ENCODE results near the gene SUPT4H1.

The SUPT4H1 gene

GRCh38 chr17:58302919-58303585, 48.9 kb downstream of the SUPT4H1 start:
- DNase-seq, result no peak

GRCh38 chr17:58302171-58302918, 49.7 kb downstream of the SUPT4H1 start:
- no peak for DNase-seq

- DNase-seq, result no peak
These were observed 50.4 kb downstream of the SUPT4H1 start for GRCh38 chr17:58301504-58302150.

- DNase-seq, result no peak
These were observed 51.7 kb downstream of the SUPT4H1 start for GRCh38 chr17:58300336-58300735.

Data from activated gamma-delta T cell (primary cell).